ENCODE data around the gene CRHR1.
"Not testable (repeated sequence)": the region's sequence is repeated elsewhere in the genome, so short reads cannot be mapped to it uniquely, and the experiment has no call there.

The CRHR1 gene

DNA sequence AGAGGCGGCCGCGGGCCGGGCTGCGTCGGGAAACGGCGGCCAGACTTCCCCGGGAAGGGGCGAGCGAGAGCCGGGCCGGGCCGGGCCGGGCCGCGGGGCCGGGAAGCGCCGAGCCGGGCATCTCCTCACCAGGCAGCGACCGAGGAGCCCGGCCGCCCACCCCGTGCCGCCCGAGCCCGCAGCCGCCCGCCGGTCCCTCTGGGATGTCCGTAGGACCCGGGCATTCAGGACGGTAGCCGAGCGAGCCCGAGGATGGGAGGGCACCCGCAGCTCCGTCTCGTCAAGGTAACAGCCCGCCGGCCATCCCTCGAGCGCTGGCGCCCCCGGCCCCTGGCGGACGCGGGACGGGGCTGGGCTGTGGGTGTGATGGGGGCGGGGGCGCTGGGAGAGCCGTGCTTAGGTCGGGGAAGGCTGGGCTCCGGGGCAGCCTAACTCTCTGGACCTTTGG, at the start of gene CRHR1:
CRHR1 (plus strand) TSS at position 28 of the 448 bp plus-strand sequence; CDS start at position 253, 225 bp downstream.
- no peak for DNase-seq (ENCODE audit: low spot score)

DNA sequence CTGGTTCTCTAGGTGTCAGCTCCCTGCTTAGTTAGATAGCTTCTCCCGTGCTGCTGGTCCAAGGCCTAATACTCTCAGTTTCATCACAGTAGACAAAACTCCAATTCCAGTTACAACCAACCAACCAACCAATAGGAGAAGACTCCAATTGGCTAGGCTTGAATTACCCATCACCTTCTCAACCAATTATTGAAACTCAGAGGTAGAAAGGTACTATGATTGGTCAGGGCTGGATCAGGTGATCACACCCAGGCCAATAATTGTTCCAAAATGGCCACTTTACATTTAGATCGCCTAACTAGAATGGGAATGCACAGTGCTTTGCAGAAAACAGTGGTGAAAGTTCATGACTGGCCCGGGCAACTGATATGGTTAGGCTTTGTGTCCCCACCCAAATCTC, 49.5 kb upstream of the CRHR1 start:
- peak; percentile 58 for DNase-seq (ENCODE audit: low spot score)

DNA sequence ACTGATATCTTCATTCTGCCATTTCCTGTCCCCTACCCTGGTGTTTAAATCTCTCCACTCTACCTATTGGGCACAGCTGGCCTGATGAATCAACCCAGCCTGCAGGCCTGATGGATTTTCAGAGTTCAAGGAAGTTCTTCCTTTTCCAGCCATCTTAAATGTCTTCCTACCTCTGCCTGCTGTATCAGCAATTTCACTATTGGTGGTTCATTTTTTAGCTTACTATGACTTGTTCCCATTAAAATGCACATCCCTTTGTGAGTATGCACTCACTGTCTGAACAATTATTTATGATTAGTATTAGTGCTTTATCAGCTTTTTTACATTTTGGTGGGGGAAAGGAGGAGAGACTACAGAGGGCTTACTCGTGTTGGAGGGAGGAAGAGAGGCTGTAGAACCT, 48.6 kb upstream of the CRHR1 start:
- no peak for DNase-seq (ENCODE audit: low spot score)

DNA sequence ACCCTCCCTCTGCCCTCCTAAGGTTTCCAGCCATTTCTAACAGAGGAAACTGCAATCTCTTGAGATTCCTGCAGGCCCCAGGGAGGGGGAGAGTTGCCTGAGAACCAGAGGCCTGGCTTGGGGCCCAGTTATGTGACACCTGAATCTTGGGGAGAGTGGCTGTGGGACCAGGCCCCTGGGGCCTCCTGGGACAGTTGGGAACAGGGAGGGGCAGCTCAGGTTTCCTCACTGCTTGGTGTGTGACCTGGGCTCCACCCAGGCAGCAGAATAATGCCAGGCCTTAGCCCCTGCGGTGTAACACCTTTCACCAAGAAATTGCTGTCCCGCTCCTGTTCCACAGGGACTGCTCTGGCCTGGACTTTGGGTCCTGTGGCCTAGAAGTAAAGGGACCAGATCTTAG, 44.3 kb upstream of the CRHR1 start:
- no peak for DNase-seq (ENCODE audit: low spot score)

DNA sequence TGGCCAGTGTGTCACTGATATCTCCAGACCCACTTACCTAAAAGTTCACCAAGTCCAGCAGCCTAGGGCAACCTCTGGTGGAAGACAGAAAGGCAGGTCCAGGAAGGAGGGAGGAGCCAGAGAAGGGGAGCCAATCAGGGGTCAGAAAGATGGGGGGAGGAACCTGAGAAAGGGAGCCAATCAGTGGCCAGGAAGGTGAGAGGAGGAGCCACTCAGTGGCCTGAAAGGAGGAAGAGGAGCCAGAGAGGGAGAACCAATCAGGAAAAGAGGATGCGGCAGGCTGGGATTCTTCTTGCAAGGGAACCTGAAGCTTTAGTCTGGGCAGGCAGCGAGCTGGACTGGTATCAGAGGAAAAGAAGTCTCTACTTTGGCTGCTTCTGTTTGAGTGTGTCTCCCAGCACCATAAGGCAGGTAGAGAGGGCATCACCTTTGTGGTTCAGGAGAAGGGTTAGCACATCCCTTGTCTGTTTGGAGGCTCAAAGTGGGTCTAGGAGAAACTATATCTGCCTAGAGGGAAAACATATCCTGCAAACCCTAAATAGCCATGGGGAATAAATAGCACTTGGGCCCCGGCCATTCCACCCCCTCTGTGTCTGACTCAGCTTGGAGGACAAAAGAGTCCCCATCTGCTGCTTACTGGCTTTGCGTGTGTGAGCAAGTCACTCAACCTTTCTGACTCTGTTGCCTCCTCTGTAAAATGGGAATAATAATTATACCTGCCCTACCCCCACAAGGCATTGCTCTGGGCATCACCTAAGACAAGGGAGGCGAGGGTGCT, 43.4 kb upstream of the CRHR1 start:
- DNase-seq (ENCODE audit: low spot score): peak; percentile 92

DNA sequence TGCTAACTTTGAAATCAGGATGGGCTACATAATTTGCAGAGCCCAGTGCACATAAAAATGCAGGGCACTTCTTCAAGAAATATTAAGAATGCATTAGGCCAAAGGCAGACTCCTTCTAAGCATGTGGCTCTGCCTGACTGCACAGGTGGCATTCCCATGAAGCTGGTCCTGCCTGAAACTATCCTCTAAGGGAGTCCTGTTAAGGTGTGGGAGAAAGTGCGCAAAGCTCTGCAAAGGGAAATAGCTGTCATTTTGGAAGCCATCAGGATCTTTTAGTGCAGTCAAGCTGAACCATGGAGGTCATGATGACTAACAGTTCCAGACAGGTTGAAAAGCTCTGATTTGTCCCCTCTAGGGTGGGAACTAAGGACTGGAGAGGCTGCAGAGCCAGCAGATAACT, 41.9 kb upstream of the CRHR1 start:
- DNase-seq (ENCODE audit: low spot score): no peak

DNA sequence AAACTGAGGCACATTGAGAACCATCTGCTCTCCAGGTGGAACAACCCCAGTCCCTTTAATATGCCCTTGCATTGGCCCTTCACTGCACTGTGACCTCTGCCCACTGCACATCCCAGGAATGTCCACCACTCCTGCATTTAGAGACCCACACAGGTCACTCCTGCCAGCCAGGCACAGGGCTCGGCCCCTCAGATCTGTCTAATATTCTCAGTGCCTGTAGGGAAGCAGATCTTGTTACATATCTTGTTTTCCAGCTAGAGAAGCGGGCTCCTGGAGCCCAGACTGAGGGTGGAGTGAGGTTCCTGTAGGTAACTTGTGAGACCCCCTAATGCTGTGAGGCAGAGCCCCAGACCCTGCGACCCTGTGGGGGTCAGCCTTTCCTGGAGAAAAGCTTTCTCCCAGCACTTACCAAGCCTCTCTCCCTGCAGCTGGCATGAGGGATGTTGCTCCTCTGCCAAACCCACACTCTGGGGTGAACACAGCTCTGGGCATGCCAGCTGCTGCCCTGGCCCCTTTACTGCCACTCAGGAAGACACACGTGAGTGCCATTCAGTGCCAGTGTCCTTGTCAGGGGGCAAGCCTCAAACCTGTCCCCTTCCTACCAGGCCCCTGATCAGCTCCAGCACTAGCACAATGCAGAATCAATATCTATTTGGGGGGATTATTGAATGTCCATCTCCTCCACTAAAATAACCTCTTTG, 40.3 kb upstream of the CRHR1 start:
- DNase-seq (ENCODE audit: low spot score): no peak

DNA sequence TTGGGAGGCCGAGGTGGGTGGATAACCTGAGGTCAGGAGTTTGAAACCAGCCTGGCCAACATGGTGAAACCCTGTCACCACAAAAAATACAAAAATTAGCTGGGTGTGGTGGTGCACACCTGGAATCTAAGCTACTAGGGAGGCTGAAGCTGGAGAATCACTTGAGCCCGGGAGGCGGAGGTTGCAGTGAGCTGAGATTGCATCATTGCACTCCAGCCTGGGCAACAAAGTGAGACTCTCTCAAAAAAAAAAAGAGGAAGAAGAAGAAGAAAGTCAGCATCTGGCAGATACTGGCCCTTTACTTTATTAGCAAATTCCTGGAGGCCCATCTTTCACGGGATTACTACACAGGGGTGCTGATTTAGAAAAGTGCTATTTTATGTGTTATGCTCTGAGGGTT, 39.3 kb upstream of the CRHR1 start:
- DNase-seq (ENCODE audit: low spot score): not testable (repeated sequence)

DNA sequence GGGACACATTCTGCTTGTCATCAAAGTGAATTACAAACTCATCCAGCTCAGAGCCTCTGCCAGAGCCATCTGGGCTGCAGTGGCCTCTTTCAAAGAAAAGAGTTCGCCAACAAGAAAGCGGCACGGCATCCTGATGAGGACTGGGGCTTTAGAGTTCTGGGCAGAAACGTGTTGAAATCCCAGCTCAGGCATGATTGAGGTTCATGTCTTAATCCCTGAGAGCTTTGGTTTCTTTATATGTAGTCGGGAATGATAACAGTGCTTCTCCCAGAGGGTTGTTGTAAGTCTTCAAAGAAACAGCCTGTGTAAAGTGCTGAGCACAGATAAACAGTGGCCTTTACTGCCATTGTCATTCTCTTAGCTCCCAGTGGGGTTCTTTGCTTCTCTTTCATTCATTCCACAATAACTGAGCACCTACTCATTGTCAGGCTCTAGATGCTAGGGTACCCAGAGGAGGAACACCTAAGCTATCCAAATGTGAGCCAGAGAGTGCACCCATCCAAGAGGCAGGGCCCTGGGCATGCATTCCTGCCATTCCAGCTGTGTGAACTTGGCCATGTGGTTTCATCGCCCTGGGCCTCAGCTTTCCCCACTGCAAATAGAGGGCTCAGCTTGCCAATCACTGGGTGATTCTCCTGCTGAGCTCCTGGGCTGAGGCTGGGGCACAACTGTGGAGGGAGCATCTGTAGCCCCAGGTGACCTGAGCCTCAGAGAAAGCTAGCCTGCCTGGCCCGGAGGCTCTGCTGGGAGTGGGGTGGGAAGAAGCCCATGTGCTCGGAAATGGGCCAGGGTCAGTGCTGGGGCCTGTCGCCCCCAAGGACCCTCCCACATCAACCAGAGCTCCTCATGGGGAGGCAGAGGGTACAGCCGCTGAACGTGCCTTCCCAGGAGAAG, 38.3 kb upstream of the CRHR1 start:
- DNase-seq (ENCODE audit: low spot score): no peak

DNA sequence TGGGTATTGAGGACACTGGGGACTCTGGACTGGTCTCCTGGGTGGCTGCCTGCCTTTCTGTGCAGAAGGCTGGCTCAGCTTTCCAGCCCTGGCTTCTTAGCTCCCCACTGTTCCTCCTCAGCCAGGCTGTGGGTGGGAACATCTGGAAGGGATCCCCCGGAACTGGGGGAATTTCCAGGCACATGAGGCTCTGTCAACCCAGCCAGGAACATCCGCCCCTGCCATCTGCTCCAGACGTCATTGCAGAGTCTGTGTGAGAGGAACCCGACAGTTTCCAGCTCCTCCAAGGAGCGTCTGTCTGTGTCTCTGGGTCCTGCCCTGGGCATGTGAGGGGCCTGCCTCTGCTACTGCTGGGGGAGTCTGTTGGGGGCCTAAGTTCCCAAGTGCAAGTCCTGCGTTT, 36.2 kb upstream of the CRHR1 start:
- no peak for DNase-seq (ENCODE audit: low spot score)

DNA sequence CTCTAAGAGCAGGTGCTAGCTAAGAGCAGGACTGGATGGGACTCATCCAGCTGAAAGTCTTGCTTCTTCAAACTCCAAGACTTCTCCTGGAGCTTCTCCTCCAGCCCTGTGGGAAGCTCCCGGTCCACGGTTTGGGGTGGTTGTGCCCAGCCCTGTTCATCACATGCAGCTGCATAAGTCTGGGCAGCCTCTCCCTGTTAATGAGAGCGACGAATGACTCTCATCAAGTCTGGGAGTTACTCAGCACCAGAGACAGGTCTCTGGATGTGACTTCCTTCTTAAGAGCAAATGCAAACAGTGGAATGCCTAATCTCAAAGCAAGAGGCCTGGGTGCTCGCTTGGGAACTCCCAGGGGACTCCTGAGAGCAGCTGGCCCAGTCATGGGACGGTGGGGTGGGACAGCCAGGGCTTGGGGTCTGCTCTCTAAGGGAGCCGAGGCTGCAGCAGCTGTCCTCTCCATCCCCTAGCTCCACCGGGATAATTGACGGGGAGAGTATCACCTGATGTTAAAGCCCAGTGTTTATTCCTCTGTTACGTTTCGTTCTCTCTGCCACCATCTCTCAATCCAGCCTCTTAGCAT, 35.3 kb upstream of the CRHR1 start:
- no peak for DNase-seq (ENCODE audit: low spot score)

DNA sequence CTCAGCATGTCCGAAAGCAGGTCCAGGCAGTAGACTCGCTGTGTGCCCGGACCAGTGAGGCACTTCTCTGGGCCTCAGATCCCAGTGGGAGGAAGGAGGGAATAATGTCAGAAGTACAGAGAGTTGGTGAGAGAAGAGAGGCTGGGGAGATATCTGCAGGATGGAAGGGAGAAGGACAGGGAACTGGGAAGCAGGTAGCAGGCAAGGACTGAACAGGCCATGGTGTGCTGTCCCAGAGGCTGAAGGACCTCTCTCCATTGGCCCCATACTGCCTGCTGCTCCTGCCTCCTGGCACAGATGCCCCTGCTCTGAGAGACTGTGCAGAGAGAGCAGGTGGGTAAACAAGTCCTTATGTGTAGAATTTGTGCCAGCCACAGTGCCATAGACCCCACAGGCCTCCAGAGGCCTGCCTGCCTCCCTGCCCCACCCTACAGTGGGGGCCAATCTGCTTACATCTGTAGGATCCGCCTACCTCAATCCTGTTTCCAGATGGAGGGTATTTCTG, 34.2 kb upstream of the CRHR1 start:
- DNase-seq (ENCODE audit: low spot score): no peak

DNA sequence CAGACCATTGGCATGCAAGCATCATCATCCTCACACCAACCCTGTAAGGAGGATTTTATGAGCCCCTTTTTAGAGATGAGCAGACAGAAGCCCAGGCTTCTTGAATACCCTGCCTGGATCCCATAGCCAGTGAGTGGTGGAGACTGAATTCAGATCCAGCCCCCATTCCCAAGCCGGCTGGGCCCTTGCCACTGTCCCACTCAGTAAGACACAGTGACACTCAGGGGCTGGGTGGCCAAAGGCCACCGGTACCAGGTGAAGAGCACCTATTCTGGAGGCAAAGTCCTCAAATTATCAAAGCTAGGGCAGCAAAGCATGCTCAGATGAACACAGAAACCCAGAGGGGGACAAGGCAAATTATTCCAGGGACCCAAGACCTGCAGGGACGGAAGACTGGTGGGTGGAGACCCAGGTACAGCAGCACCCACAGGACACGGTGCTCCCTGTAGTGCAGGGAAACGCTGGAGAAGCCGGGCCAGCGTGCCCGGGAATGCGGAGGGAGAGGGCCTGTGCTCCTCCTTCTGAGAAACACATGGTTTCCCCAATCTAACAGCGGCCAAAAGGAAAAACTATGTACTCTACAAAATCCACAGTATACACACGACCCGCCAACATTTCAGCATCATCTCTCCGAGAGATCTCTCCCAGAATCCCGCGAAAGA, 33.2 kb upstream of the CRHR1 start:
- DNase-seq (ENCODE audit: low spot score): no peak

DNA sequence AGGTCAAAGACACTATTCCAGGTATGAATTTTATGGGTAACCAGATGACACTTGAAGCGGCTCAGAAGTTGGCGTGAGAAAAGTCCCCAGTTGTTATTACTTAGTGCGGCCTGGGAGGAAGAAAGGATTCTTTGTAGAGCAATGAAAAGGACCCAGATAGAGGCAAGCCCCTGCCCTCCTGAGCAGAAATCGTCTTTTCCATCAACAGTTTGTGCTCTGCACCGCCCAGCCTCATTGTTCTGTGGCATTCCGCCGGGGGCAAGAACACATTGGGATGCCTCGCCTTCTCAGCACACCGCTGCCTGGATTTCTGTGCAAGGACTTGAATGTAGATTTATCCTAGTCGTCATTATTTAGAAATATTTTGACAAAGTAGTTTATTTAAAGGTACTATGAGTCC, 32.7 kb upstream of the CRHR1 start:
- DNase-seq (ENCODE audit: low spot score): no peak

DNA sequence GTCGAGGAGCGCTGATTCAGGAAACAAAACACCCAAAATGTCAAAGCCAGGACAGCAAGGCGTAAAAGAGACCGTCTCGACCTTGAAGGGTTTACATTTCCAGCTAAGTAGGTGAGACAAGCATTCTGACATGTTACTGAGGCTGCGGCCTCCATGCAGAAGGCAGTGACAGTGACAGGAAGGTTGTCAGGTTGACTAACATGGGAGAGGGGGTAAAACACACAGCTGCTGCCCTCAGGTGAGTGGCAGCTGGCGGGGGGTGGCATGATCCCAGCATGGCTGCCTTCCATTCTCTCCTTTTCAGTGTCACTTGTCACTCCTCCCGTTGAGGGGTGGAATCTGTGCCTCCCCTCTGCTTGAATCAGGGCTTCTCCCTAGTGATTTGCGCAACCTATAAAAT, 31.9 kb upstream of the CRHR1 start:
- no peak for DNase-seq (ENCODE audit: low spot score)

DNA sequence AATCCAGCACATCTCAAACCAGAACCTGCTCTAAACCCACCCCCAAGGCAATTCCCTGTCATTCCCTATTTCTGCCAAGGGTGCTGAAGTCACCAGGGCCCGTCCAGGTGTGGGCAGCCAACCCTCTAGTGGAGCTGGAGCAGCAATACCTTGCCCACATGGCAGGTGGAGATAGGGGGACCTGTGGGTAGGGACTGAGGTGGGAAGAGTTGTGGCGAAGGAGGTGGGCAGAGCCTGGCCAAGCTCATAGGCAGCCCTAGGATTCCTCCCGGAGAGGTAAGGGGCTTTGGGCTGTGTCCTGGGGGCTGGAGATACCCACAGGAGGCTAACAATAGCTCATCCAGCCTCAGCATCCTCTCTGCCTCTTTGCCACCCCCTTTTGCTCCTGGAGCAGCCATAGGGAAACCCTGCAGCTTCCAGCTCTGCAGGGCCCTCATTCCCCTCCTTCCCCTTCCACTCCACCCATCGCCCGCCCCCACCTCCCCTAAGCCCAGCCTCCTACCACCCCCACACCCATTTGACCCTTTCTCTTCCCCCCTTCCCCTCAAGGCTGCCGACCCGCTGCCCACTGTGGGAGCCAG, 30.4 kb upstream of the CRHR1 start:
- DNase-seq (ENCODE audit: low spot score): no peak

DNA sequence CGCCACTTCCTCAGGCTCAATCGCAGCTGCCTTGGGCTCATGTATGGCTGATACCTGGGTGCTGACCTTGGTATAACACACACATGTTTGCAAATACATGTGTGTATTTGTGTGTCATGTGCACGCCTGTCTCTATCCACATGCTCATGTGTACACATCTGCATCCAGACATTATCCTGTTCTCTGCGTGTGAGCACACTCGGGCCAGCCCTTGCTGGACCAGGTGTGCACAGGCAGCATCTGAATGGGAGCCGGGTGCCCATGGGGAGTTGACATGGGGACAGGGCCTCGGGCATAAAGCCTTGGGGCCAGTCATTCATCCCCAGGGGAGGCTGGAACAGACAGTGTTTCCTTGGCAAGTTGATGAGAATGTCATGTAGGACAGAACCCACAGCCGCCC, 29.1 kb upstream of the CRHR1 start:
- no peak for DNase-seq (ENCODE audit: low spot score)

DNA sequence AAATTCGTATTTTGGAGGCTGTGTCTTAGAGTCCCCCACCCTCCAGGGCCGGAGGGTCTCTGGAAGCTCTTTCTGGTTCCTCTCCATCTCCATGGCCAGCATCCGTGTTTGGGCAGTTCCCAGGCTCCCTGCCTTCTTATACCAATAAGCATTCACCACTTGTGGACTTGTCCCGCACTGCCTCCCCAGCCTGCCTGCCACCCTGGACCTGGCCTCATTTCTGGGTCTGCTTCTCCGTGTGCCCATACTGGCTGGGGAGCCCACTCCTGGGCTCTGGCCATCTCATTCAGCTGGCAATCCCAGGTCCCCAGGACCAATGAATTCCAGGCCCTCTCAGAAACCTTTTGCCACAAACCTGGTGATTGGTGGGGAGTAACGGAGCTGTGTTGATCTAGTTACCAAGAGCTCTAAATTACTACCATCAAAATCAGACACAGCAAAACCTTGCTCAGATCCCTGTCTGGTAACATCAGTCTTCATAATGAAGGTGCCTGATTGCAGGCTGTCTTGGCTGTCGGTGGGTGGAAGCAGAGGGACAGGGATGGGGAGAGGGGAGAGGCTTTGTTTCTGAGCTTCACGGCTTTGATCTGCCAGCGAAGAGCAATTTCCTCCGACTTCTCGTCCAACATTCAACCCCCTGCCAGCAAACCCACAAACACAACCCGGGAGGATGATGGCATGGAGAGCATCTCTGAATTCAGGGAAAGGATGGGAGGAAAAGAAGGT, 27.7 kb upstream of the CRHR1 start:
- no peak for DNase-seq (ENCODE audit: low spot score)

DNA sequence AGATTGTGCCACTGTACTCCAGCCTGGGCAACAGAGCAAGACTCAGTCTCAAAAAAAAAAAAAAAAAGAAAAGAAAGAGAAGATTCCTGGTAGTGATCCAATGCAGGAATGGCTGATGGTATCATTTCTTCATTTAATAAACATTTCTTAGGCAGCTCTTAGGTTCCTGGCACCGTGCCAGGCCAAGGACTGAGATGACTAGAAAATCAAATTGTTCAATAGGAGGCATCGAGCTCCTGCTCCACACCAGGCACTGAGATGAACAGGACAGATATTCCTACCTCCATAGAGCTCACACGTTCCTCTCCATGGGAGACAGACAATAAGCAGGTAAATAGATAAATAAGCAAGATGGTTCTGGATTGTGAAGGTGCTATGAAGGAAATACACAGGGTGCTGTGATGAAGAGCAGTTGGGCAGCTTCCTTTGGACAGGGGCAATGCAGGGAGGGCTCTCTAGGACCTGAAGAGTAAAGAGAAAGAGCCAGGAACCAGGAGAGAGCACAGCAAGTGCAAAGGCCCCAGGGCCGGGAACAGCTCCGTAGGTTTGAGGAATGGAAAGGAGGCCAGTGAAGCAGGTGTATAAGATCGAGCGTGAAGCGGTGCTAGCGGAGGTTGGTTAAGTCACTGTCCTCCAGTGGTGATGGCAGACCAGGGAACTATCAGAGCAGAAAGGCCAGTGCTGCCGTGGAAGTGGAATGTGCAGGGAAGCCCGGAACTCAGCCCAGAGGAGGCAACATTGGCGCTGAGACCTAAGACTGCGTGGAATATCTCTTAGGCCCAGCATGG, 26.5 kb upstream of the CRHR1 start:
- DNase-seq (ENCODE audit: low spot score): no peak

DNA sequence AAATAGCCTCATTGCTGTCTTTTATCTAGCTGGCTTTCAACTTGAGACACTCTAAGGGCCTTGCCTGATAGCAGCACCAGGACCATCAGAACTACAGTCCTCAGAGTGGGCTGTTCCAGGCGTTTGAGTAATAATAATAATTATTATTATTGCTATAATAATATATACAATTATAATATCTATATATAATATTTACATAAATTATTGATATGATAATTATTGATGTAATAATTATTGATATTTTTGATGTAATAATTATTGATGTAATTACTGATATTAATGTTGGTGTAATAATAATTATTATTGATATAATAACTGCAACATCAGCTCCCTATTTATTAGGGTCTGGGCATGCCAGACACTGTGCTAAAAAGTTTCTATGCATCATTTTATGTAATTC, 25.6 kb upstream of the CRHR1 start:
- no peak for DNase-seq (ENCODE audit: low spot score)

Data from NAMALWA (cell line).